HG03378 (cell line): Measurements from ENCODE around the gene TEAD2.
"Not testable (repeated sequence)": the region's sequence is repeated elsewhere in the genome, so short reads cannot be mapped to it uniquely, and the experiment has no call there.

Experiments
- ATAC-seq: cut with Tn5 transposase; IDR thresholded peaks from one replicate; pipeline ENCODE4 v1.9.1; 2021; ENCODE audit warnings: mild to moderate bottlenecking, moderate library complexity; ENCODE audit not compliant: unreplicated experiment

Gene TEAD2

DNA sequence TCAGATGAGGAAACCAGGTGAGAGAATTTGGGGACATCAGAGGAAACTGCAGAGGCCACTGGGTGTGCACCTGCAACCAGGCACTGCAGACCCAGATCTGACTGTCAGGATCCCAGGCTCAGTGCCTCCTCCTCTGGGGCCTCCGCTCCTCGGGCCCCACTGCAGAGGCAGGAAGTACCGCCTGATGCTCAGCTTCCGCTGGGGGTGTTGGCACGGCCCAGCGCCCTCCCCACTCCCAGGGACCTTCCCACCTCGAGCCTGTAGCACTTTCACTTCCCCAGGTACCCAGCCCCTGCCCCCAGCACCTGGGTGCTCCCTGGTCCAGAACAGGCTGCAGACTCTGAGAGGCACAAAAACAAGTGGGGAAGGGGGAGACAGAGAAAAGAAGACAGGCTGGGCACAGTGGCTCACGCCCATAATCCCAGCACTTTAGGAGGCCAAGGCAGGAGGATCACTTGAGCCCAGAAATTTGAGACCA, 28.4 kb downstream of the TEAD2 start:
- ATAC-seq, result peak; percentile 32

- ATAC-seq, result peak; percentile 12
Measured at GRCh38 chr19:49333418-49333805, 28.8 kb downstream of the TEAD2 start.

GRCh38 chr19:49332691-49333417, 29.4 kb downstream of the TEAD2 start:
- not testable (repeated sequence) for ATAC-seq

GRCh38 chr19:49331616-49332055, 30.6 kb downstream of the TEAD2 start:
- peak; percentile 38 for ATAC-seq

- ATAC-seq, result not testable (repeated sequence)
Measured at GRCh38 chr19:49331187-49331586, 31.0 kb downstream of the TEAD2 start.

GRCh38 chr19:49328741-49329140, 33.5 kb downstream of the TEAD2 start:
- no peak for ATAC-seq

- no peak for ATAC-seq
Measured at GRCh38 chr19:49327878-49328544, 34.2 kb downstream of the TEAD2 start.

- no peak for ATAC-seq
Measured at GRCh38 chr19:49326165-49326704, 36.0 kb downstream of the TEAD2 start.

DNA sequence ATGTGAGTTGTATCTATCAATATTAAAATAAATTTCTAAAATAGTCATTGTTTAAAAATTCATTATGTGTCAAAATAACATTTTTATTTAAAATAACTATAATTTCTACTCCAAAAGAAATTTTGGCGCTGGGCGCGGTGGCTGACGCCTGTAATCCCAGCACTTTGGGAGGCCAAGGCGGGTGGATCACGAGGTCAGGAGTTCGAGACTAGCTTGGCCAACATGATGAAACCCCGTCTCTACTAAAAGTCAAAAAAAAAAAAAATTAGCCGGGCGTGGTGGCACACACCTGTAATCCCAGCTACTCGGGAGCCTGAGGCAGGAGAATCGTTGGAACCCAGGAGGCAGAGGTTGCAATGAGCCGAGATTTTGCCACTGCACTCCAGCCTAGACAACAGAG, 36.5 kb downstream of the TEAD2 start:
- not testable (repeated sequence) for ATAC-seq

DNA sequence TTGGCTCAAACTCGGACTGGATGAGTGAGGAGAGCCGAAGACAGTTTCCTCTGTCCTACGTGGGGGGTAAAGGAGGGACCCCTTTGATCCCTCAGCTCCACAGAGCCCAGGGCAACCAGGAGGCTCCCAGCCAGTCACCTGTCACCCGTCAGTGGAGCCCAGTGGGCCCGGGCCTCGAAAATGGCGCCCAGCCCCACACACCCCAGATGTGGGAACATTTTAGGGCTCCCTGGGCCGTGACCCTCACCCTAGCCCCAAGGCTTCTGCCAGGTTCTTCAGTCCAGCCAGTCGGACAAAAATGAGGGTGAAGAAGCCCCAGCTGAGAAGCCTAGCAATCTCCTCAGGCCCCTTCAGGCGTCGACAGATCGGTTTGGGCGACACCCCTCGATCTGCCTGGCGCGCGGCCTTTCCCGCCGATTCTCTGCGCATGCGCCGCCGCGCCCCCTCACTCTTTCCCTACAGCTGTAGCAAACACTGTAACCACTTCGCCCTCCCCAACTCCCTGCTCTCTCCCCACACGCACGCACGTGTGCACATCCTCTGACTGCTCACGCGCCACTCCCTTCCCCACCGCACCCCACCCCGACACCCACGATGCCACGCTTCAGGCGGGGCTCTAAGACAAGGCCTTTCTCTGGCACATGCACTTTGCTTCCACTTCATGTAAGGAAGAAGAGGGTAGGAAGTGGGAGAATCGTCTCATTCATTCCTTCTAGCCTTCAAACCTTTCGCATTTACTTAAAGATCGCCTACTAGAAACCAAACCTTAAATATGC, 37.2 kb downstream of the TEAD2 start, which contains the start of gene SLC6A16:
TSS of gene SLC6A16 (minus strand) at position 391 of the 776 bp plus-strand sequence. CDS start 13,844 bp downstream, outside the sequence.
- ATAC-seq, result no peak

GRCh38 chr19:49318296-49318695, 43.9 kb downstream of the TEAD2 start:
- no peak for ATAC-seq

GRCh38 chr19:49316284-49316683, 45.9 kb downstream of the TEAD2 start:
- ATAC-seq, result no peak

GRCh38 chr19:49315111-49315510, 47.1 kb downstream of the TEAD2 start:
- no peak for ATAC-seq

DNA sequence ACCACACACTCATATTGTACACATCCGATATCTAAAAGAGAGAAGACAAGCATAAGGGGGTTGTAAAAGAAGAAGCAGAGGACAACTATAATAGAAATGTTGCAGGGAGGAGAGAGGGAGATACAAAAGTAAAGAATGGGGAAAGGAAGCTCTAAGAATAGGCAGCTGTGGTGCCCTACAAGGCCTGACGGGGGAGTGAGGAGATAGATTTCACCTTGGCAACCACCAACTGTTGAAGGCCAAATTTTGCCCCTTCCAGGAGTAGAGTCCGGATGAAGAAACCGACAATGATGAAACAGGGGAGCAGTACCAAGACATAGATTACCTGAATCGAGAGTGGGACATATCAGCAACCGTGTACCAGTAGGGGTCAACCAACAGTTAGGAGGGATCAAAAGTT, 53.1 kb downstream of the TEAD2 start:
- ATAC-seq, result no peak

DNA sequence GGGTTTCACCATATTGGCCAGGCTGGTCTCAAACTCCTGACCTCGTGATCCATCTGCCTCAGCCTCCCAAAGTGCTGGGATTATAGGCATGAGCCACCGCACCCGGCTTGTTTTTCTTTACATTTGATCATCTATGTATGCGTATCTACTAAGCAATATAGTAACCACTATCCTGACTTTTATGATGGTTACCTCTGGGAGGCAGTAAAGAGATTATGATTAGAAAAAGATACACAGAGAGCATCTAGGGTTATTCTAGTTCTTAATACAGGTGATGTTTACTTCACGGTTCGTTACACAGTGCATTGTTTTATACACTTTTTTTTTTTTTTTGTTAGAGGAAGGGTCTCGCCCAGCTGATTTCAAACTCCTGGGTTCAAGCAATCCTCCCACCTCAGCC, 55.5 kb downstream of the TEAD2 start:
- ATAC-seq, result not testable (repeated sequence)

GRCh38 chr19:49301866-49302252, 60.4 kb downstream of the TEAD2 start:
- ATAC-seq, result no peak

DNA sequence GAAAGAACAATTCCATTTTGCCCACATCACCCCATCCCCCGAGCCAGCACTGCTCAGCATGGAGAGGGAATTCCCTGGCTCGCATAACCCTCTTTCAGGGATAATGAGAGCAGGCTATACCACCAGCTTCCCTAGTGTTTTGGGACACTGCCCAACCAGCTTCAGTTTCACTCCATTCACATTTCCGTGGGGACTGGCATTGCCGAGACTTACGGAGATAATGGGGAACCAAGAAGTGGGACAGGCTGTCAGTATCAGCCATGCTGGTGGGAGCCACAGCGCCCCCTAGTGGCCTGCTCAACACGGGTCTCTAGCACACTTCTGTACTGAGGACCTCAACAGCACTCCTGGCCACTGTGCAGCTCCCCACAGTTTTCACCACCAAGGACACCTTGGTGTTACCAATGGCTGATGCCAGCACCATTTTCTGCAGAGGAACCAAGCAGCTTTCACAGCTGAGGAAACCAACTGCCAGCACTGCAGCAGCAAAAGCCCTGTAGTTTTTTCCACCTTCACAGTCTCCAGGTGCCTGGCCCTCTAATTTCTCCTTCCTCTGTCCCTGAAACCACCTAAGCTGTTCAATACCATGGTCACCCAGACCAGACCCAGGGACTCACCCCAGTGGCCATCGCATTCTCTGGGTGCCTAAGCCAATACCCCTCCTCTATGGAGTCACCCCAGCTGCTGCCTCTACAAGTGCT, 60.9 kb downstream of the TEAD2 start:
- ATAC-seq, result peak; percentile 54

DNA sequence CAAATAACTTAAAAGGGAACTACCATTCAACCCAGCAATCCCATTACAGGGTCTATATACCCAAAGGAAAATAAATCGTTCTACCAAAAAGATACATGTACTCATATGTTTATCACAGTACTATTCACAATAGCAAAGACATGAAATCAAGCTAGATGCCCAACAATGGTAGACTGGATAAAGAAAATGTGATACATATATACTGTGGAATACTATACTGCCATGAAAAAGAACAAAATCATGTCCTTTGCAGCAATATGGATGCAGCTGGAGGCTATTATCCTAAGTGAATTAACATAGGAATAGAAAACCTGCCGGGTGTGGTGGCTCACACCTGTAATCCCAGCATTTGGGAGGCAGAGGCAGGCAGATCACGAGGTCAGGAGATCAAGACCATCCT, 63.6 kb downstream of the TEAD2 start:
- not testable (repeated sequence) for ATAC-seq

GRCh38 chr19:49297403-49297802, 64.8 kb downstream of the TEAD2 start:
- ATAC-seq, result no peak

- ATAC-seq, result no peak
Measured at GRCh38 chr19:49295208-49295880, 66.9 kb downstream of the TEAD2 start.
